GM23338 (cell line): ENCODE measurements around the gene POMP. TPM values are rescaled to one million over a fixed set of nuclear protein-coding genes. Genes with fewer than 3 reads are reported as not detected.

Experiments
- ATAC-seq: fragments of 200-7000 bp; cut with Tn5 transposase; 3 replicates; pipeline ENCODE4 v1.9.1; 2020
- DNase-seq: peaks from one replicate; pipeline ENCODE4 v3.0.0-alpha.2; 2015; ENCODE audit warnings: low spot score
- H2AFZ ChIP-seq: fragments of 200-600 bp; sonication (generic); 2 replicates; pipeline ENCODE4 v1.8.0; 2016; ENCODE audit warnings: antibody characterized with exemption, mild to moderate bottlenecking, moderate library complexity
- H3F3A ChIP-seq: fragments of 200-600 bp; sonication (generic); replicated peaks from 2 replicates; pipeline ENCODE4 v1.8.0; 2017; ENCODE audit warnings: antibody characterized with exemption, mixed run types, low read depth
- H3K27ac ChIP-seq: fragments of 200-600 bp; sonication (generic); 2 replicates; pipeline ENCODE4 v1.6.1; 2016; ENCODE audit warnings: low read depth
- H3K27me3 ChIP-seq: fragments of 200-600 bp; sonication (generic); 2 replicates; pipeline ENCODE4 v1.8.0; 2016; ENCODE audit warnings: mild to moderate bottlenecking, mixed run types, moderate library complexity; ENCODE audit not compliant: insufficient read depth
- H3K36me3 ChIP-seq: fragments of 200-600 bp; sonication (generic); 2 replicates; pipeline ENCODE4 v1.8.0; 2016; ENCODE audit warnings: mild to moderate bottlenecking; ENCODE audit not compliant: insufficient read depth
- H3K4me1 ChIP-seq: fragments of 200-600 bp; sonication (generic); 2 replicates; pipeline ENCODE4 v1.8.0; 2016; ENCODE audit warnings: mild to moderate bottlenecking, moderate library complexity; ENCODE audit not compliant: insufficient read depth
- H3K4me2 ChIP-seq: fragments of 200-600 bp; sonication (generic); 2 replicates; pipeline ENCODE4 v1.7.1; 2017; ENCODE audit warnings: mixed run types
- H3K4me3 ChIP-seq: fragments of 200-600 bp; sonication (generic); 2 replicates; pipeline ENCODE4 v1.6.1; 2016; ENCODE audit warnings: mixed run types
- H3K79me2 ChIP-seq: fragments of 200-600 bp; sonication (generic); replicated peaks from 2 replicates; pipeline ENCODE4 v1.8.0; 2017; ENCODE audit warnings: mild to moderate bottlenecking; ENCODE audit not compliant: insufficient read depth
- H3K9me2 ChIP-seq: fragments of 200-600 bp; sonication (generic); 2 replicates; pipeline ENCODE4 v1.8.0; 2017; ENCODE audit not compliant: insufficient read depth
- H4K20me1 ChIP-seq: fragments of 200-600 bp; sonication (generic); replicated peaks from 2 replicates; pipeline ENCODE4 v1.8.0; 2017; ENCODE audit warnings: mild to moderate bottlenecking; ENCODE audit not compliant: insufficient read depth
- H3K27ac Mint-ChIP-seq: 2 replicates; pipeline ENCODE4 v1.8.0; 2020; ENCODE audit warnings: inconsistent platforms, mild to moderate bottlenecking, moderate library complexity, mixed read lengths
- H3K27me3 Mint-ChIP-seq: 3 replicates; pipeline ENCODE4 v1.8.0; 2022; ENCODE audit warnings: low read depth, mild to moderate bottlenecking, moderate library complexity, mixed read lengths, inconsistent platforms; ENCODE audit not compliant: insufficient read depth, poor library complexity
- H3K36me3 Mint-ChIP-seq: 3 replicates; pipeline ENCODE4 v1.8.0; 2021; ENCODE audit warnings: low read depth, mild to moderate bottlenecking, inconsistent platforms, moderate library complexity, mixed read lengths
- H3K4me1 Mint-ChIP-seq: 3 replicates; pipeline ENCODE4 v1.8.0; 2020; ENCODE audit warnings: mild to moderate bottlenecking, inconsistent platforms, mixed read lengths
- H3K4me3 Mint-ChIP-seq: 3 replicates; pipeline ENCODE4 v1.8.0; 2021; ENCODE audit warnings: moderate library complexity, mild to moderate bottlenecking, inconsistent platforms, mixed read lengths
- H3K9me3 Mint-ChIP-seq: 3 replicates; pipeline ENCODE4 v1.8.0; 2020; ENCODE audit warnings: moderate library complexity, mild to moderate bottlenecking, inconsistent platforms, mixed read lengths
- CREB1 ChIP-seq: fragments of 250-450 bp; sonication (Bioruptor Pico); IDR thresholded peaks from 2 replicates; pipeline ENCODE4 v1.5.0; 2020; ENCODE audit warnings: low read depth, mild to moderate bottlenecking, moderate library complexity
- EZH2 ChIP-seq: fragments of 200-600 bp; sonication (generic); IDR thresholded peaks from one replicate; pipeline ENCODE4 v1.8.0; 2017; ENCODE audit warnings: antibody characterized with exemption, mild to moderate bottlenecking, low read depth; ENCODE audit not compliant: unreplicated experiment
- EZH2phosphoT487 ChIP-seq: fragments of 200-600 bp; sonication (generic); IDR thresholded peaks from one replicate; pipeline ENCODE4 v1.8.1; 2018; ENCODE audit warnings: antibody characterized with exemption; ENCODE audit not compliant: unreplicated experiment
- JUNB ChIP-seq: IDR thresholded peaks from one replicate; pipeline ENCODE4 v1.6.1; 2016; ENCODE audit warnings: antibody characterized with exemption; ENCODE audit not compliant: unreplicated experiment
- NANOG ChIP-seq: IDR thresholded peaks from 2 replicates; pipeline ENCODE4 v1.6.1; 2016; ENCODE audit warnings: antibody characterized with exemption, borderline replicate concordance
- POLR2AphosphoS5 ChIP-seq: IDR thresholded peaks from 2 replicates; pipeline ENCODE4 v1.6.1; 2016; ENCODE audit warnings: antibody characterized with exemption, low read depth
- STAT1 ChIP-seq: IDR thresholded peaks from one replicate; pipeline ENCODE4 v1.6.1; 2016; ENCODE audit warnings: antibody characterized with exemption; ENCODE audit not compliant: unreplicated experiment
- ZNF114 ChIP-seq: fragments of 250-450 bp; sonication (Bioruptor Pico); IDR thresholded peaks from 2 replicates; pipeline ENCODE4 v1.5.0; 2020; ENCODE audit warnings: mild to moderate bottlenecking, moderate library complexity
- ZNF331 ChIP-seq: fragments of 250-450 bp; sonication (Bioruptor Pico); IDR thresholded peaks from 2 replicates; pipeline ENCODE4 v1.5.0; 2020; ENCODE audit warnings: low read depth, mild to moderate bottlenecking, moderate library complexity
- polyA plus RNA-seq: library from polyadenylated mRNA; unstranded; fragments of >200 nt; fragmentation: Nextera tagmentation; extraction: Ambion mirVana; gene quantifications from 2 replicates; pipeline ENCODE4 v1.2.1, GENCODE V29; 2016
- total RNA-seq: library from RNA; depleted of rRNA; stranded (reverse); fragments of >200 nt; shearing (Covaris generic); gene quantifications from 2 replicates; pipeline ENCODE4 v1.2.3, GENCODE V29; 2014
- TF ChIP-seq, protein P1 (sequence below): IDR thresholded peaks from one replicate; pipeline ENCODE4 v1.6.1; 2018; ENCODE audit warnings: antibody characterized with exemption; ENCODE audit not compliant: unreplicated experiment
- TF ChIP-seq, protein P2 (sequence below), 2 experiments: fragments of 200-600 bp in 1 of 2; sonication (generic) in 1 of 2; conservative IDR thresholded peaks; 2 replicates each; pipeline versions ENCODE4 v1.5.1 to v1.6.1; 2016 to 2017; ENCODE audit warnings: antibody characterized with exemption in 2 of 2, low read depth in 2 of 2, mild to moderate bottlenecking in 2 of 2, moderate library complexity in 1 of 2
- TF ChIP-seq, protein P3 (sequence below): fragments of 250-450 bp; sonication (Bioruptor Pico); IDR thresholded peaks from 2 replicates; pipeline ENCODE4 v1.5.0; 2020; ENCODE audit warnings: mild to moderate bottlenecking, moderate library complexity

The POMP gene
- total and polyA plus RNA-seq, 2 experiments from 2014 or later = 95.9 to 446 TPM

DNA sequence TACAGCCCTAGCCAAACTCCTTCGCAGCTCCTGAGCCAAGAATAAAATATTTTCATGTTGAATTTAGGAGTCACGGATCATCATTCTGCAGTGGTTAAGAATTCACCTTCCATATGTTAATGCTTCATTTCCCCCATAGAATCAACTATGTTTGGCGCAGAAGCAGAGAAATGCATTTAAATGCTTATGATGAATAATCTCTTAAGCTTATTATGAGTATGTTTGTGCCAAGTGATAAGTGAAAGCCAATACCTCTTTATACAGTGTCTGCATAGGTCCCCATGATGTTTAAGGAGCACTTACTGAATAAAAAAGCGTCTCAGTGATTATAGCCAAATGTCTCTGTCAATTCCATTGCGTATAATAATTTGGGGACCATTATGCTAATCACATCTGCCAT is 32.7 kb upstream of the POMP start:
- Mint-ChIP-seq H3K36me3 (no peaks in the 10 kb centered on the region; the same call in 2 of the 3 replicates), H3K4me1 (peaks cover 25% of the 10 kb centered on the region), H3K4me3 (no peak overlapping the region), H3K27me3 (peaks cover 7% of the 10 kb centered on the region), H3K9me3 (no peaks in the 10 kb centered on the region), H3K27ac (no peak overlapping the region)
- H3K9me2 ChIP-seq = no peaks in the 10 kb centered on the region
- peak overlapping the region; percentile 18; the same call in 1 of the 2 replicates for H2AFZ ChIP-seq
- H3F3A ChIP-seq = no peaks in the 10 kb centered on the region
- no peaks in the 10 kb centered on the region for H3K27me3 ChIP-seq
- no peaks in the 10 kb centered on the region for H4K20me1 ChIP-seq
- no peaks in the 10 kb centered on the region for H3K79me2 ChIP-seq
- peaks cover 8% of the 10 kb centered on the region; the same call in 1 of the 2 replicates for H3K4me1 ChIP-seq
- no peak overlapping the region for H3K4me3 ChIP-seq
- ATAC-seq (no peak), DNase-seq (no peak)
- TF ChIP-seq, protein P1, sequence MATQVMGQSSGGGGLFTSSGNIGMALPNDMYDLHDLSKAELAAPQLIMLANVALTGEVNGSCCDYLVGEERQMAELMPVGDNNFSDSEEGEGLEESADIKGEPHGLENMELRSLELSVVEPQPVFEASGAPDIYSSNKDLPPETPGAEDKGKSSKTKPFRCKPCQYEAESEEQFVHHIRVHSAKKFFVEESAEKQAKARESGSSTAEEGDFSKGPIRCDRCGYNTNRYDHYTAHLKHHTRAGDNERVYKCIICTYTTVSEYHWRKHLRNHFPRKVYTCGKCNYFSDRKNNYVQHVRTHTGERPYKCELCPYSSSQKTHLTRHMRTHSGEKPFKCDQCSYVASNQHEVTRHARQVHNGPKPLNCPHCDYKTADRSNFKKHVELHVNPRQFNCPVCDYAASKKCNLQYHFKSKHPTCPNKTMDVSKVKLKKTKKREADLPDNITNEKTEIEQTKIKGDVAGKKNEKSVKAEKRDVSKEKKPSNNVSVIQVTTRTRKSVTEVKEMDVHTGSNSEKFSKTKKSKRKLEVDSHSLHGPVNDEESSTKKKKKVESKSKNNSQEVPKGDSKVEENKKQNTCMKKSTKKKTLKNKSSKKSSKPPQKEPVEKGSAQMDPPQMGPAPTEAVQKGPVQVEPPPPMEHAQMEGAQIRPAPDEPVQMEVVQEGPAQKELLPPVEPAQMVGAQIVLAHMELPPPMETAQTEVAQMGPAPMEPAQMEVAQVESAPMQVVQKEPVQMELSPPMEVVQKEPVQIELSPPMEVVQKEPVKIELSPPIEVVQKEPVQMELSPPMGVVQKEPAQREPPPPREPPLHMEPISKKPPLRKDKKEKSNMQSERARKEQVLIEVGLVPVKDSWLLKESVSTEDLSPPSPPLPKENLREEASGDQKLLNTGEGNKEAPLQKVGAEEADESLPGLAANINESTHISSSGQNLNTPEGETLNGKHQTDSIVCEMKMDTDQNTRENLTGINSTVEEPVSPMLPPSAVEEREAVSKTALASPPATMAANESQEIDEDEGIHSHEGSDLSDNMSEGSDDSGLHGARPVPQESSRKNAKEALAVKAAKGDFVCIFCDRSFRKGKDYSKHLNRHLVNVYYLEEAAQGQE = no peak
- no peak for TF ChIP-seq POLR2AphosphoS5
- no peak for TF ChIP-seq NANOG
- no peak for TF ChIP-seq EZH2
- no peak for TF ChIP-seq EZH2phosphoT487
- TF ChIP-seq ZNF331 (CRISPR knock-in tag) = no peak
- TF ChIP-seq, protein P2, sequence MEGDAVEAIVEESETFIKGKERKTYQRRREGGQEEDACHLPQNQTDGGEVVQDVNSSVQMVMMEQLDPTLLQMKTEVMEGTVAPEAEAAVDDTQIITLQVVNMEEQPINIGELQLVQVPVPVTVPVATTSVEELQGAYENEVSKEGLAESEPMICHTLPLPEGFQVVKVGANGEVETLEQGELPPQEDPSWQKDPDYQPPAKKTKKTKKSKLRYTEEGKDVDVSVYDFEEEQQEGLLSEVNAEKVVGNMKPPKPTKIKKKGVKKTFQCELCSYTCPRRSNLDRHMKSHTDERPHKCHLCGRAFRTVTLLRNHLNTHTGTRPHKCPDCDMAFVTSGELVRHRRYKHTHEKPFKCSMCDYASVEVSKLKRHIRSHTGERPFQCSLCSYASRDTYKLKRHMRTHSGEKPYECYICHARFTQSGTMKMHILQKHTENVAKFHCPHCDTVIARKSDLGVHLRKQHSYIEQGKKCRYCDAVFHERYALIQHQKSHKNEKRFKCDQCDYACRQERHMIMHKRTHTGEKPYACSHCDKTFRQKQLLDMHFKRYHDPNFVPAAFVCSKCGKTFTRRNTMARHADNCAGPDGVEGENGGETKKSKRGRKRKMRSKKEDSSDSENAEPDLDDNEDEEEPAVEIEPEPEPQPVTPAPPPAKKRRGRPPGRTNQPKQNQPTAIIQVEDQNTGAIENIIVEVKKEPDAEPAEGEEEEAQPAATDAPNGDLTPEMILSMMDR (conservative IDR thresholded peaks at IDR 0.05; ENCODE audit: low read depth in 2 of 2) = no peak
- no peak for TF ChIP-seq CREB1
- no peak for TF ChIP-seq JUNB
- TF ChIP-seq STAT1 = no peak
- TF ChIP-seq, protein P3, sequence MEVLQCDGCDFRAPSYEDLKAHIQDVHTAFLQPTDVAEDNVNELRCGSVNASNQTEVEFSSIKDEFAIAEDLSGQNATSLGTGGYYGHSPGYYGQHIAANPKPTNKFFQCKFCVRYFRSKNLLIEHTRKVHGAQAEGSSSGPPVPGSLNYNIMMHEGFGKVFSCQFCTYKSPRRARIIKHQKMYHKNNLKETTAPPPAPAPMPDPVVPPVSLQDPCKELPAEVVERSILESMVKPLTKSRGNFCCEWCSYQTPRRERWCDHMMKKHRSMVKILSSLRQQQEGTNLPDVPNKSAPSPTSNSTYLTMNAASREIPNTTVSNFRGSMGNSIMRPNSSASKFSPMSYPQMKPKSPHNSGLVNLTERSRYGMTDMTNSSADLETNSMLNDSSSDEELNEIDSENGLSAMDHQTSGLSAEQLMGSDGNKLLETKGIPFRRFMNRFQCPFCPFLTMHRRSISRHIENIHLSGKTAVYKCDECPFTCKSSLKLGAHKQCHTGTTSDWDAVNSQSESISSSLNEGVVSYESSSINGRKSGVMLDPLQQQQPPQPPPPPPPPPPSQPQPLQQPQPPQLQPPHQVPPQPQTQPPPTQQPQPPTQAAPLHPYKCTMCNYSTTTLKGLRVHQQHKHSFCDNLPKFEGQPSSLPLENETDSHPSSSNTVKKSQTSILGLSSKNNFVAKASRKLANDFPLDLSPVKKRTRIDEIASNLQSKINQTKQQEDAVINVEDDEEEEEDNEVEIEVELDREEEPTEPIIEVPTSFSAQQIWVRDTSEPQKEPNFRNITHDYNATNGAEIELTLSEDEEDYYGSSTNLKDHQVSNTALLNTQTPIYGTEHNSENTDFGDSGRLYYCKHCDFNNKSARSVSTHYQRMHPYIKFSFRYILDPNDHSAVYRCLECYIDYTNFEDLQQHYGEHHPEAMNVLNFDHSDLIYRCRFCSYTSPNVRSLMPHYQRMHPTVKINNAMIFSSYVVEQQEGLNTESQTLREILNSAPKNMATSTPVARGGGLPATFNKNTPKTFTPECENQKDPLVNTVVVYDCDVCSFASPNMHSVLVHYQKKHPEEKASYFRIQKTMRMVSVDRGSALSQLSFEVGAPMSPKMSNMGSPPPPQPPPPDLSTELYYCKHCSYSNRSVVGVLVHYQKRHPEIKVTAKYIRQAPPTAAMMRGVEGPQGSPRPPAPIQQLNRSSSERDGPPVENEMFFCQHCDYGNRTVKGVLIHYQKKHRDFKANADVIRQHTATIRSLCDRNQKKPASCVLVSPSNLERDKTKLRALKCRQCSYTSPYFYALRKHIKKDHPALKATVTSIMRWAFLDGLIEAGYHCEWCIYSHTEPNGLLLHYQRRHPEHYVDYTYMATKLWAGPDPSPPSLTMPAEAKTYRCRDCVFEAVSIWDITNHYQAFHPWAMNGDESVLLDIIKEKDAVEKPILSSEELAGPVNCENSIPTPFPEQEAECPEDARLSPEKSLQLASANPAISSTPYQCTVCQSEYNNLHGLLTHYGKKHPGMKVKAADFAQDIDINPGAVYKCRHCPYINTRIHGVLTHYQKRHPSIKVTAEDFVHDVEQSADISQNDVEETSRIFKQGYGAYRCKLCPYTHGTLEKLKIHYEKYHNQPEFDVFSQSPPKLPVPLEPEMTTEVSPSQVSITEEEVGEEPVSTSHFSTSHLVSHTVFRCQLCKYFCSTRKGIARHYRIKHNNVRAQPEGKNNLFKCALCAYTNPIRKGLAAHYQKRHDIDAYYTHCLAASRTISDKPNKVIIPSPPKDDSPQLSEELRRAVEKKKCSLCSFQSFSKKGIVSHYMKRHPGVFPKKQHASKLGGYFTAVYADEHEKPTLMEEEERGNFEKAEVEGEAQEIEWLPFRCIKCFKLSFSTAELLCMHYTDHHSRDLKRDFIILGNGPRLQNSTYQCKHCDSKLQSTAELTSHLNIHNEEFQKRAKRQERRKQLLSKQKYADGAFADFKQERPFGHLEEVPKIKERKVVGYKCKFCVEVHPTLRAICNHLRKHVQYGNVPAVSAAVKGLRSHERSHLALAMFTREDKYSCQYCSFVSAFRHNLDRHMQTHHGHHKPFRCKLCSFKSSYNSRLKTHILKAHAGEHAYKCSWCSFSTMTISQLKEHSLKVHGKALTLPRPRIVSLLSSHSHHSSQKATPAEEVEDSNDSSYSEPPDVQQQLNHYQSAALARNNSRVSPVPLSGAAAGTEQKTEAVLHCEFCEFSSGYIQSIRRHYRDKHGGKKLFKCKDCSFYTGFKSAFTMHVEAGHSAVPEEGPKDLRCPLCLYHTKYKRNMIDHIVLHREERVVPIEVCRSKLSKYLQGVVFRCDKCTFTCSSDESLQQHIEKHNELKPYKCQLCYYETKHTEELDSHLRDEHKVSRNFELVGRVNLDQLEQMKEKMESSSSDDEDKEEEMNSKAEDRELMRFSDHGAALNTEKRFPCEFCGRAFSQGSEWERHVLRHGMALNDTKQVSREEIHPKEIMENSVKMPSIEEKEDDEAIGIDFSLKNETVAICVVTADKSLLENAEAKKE = no peak
- no peak for TF ChIP-seq ZNF114 (CRISPR knock-in tag)
- H3K4me2 ChIP-seq = no peak overlapping the region
- no peak overlapping the region for H3K27ac ChIP-seq
- H3K36me3 ChIP-seq = no peaks in the 10 kb centered on the region
